Neural crest cell (in vitro differentiated cells): ENCODE data around the gene CCM2L. TPM values are rescaled to one million over a fixed set of nuclear protein-coding genes. Genes with fewer than 3 reads are reported as not detected.

Experiments
- DNase-seq: peaks from one replicate; pipeline ENCODE4 v3.0.0; 2021; ENCODE audit warnings: low read depth, mixed read lengths, low spot score
- H3K27ac Mint-ChIP-seq: one replicate; pipeline ENCODE4 v1.8.0; 2021; ENCODE audit warnings: mild to moderate bottlenecking, mixed read lengths; ENCODE audit not compliant: unreplicated experiment
- H3K27me3 Mint-ChIP-seq: 2 replicates; pipeline ENCODE4 v1.8.0; 2021; ENCODE audit warnings: low read depth, mild to moderate bottlenecking, mixed read lengths
- H3K36me3 Mint-ChIP-seq: 2 replicates; pipeline ENCODE4 v1.8.0; 2021; ENCODE audit warnings: low read depth, mild to moderate bottlenecking, mixed read lengths
- H3K4me1 Mint-ChIP-seq: 2 replicates; pipeline ENCODE4 v1.8.0; 2021; ENCODE audit warnings: mixed read lengths
- H3K4me3 Mint-ChIP-seq: one replicate; pipeline ENCODE4 v1.8.0; 2021; ENCODE audit warnings: mild to moderate bottlenecking, mixed read lengths
- H3K9me3 Mint-ChIP-seq: 2 replicates; pipeline ENCODE4 v1.8.0; 2021; ENCODE audit warnings: mixed read lengths
- CTCF ChIP-seq: fragments of 200-600 bp; sonication (generic); conservative IDR thresholded peaks from 2 replicates; pipeline ENCODE4 v1.5.0; 2021; ENCODE audit warnings: antibody characterized with exemption, mild to moderate bottlenecking
- total RNA-seq: library from RNA; stranded (reverse); gene quantifications from 2 replicates; pipeline ENCODE4 v1.2.1, GENCODE V29; 2021

CCM2L gene
- total RNA-seq, 1 donor from 2014 or later = 0.26 TPM

GRCh38 chr20:32036252-32036651, 26.0 kb downstream of the CCM2L start:
- H3K27me3 Mint-ChIP-seq = peaks cover 82% of the 10 kb centered on the region
- no peaks in the 10 kb centered on the region for H3K9me3 Mint-ChIP-seq
- H3K36me3 Mint-ChIP-seq = no peaks in the 10 kb centered on the region
- no peak for DNase-seq
- no peak overlapping the region for H3K27ac Mint-ChIP-seq
- TF ChIP-seq CTCF = no peak
- H3K4me1 Mint-ChIP-seq = no peaks in the 10 kb centered on the region
- no peak overlapping the region for H3K4me3 Mint-ChIP-seq

- no peaks in the 10 kb centered on the region for H3K4me1 Mint-ChIP-seq
- no peak for TF ChIP-seq CTCF
- H3K27ac Mint-ChIP-seq = no peak overlapping the region
- H3K27me3 Mint-ChIP-seq = peaks cover 81% of the 10 kb centered on the region
- H3K36me3 Mint-ChIP-seq = no peaks in the 10 kb centered on the region
- DNase-seq = no peak
- no peaks in the 10 kb centered on the region for H3K9me3 Mint-ChIP-seq
- H3K4me3 Mint-ChIP-seq = no peak overlapping the region
Measured at GRCh38 chr20:32036716-32037485, 26.7 kb downstream of the CCM2L start.

- H3K27ac Mint-ChIP-seq = no peak overlapping the region
- DNase-seq = no peak
- H3K27me3 Mint-ChIP-seq = peaks cover 81% of the 10 kb centered on the region
- H3K4me1 Mint-ChIP-seq = no peaks in the 10 kb centered on the region
- no peak overlapping the region for H3K4me3 Mint-ChIP-seq
- TF ChIP-seq CTCF = no peak
- H3K36me3 Mint-ChIP-seq = no peaks in the 10 kb centered on the region
- no peaks in the 10 kb centered on the region for H3K9me3 Mint-ChIP-seq
Measured at GRCh38 chr20:32037929-32038328, 27.7 kb downstream of the CCM2L start.

- H3K36me3 Mint-ChIP-seq = no peaks in the 10 kb centered on the region
- H3K4me3 Mint-ChIP-seq = no peak overlapping the region
- H3K27me3 Mint-ChIP-seq = peaks cover 77% of the 10 kb centered on the region
- H3K27ac Mint-ChIP-seq = no peak overlapping the region
- H3K9me3 Mint-ChIP-seq = peaks cover under 1% of the 10 kb centered on the region
- DNase-seq = no peak
- TF ChIP-seq CTCF = no peak
- peaks cover 1% of the 10 kb centered on the region for H3K4me1 Mint-ChIP-seq
Measured at GRCh38 chr20:32040142-32040953, 30.1 kb downstream of the CCM2L start.

GRCh38 chr20:32045999-32046398, 35.8 kb downstream of the CCM2L start:
- H3K4me3 Mint-ChIP-seq = no peak overlapping the region
- H3K27ac Mint-ChIP-seq = peak overlapping the region; percentile 20
- H3K36me3 Mint-ChIP-seq = peaks cover 2% of the 10 kb centered on the region
- H3K4me1 Mint-ChIP-seq = peaks cover 11% of the 10 kb centered on the region
- no peak for TF ChIP-seq CTCF
- peaks cover 82% of the 10 kb centered on the region for H3K27me3 Mint-ChIP-seq
- DNase-seq = no peak
- H3K9me3 Mint-ChIP-seq = peaks cover 7% of the 10 kb centered on the region
